GM12878 (cell line): Measurements from ENCODE around the gene AMDHD2. TPM values are rescaled to one million over a fixed set of nuclear protein-coding genes. Genes with fewer than 3 reads are reported as not detected.

Experiments used
- BHLHE40 ChIP-seq, 2 experiments: fragments of 450-650 bp in 1 of 2; IDR thresholded peaks; 2 replicates each; pipeline ENCODE4 v1.6.1; 2011 to 2017; ENCODE audit warnings: low read depth in 2 of 2, borderline replicate concordance in 1 of 2, improper control_type of control experiment in 1 of 2, low read length in 1 of 2, mild to moderate bottlenecking in 1 of 2
- BMI1 ChIP-seq: fragments of 450-650 bp; IDR thresholded peaks from 2 replicates; pipeline ENCODE4 v1.6.1; 2016; ENCODE audit warnings: mild to moderate bottlenecking, moderate library complexity, borderline replicate concordance
- BRCA1 ChIP-seq: IDR thresholded peaks from 2 replicates; pipeline ENCODE4 v1.6.1; 2011; ENCODE audit warnings: low read depth, low read length, improper control_type of control experiment
- CBX3 ChIP-seq: fragments of 200-600 bp; sonication (generic); IDR thresholded peaks from 2 replicates; pipeline ENCODE4 v1.6.1; 2016; ENCODE audit warnings: low read depth, borderline replicate concordance
- CHD1 ChIP-seq: IDR thresholded peaks from 2 replicates; pipeline ENCODE4 v1.6.1; 2012; ENCODE audit warnings: low read depth, low read length, improper control_type of control experiment
- CREB1 ChIP-seq: IDR thresholded peaks from 2 replicates; pipeline ENCODE4 v1.6.1; 2012; ENCODE audit warnings: low read depth, mild to moderate bottlenecking, inconsistent platforms
- DPF2 ChIP-seq: fragments of 450-650 bp; IDR thresholded peaks from 2 replicates; pipeline ENCODE4 v1.6.1; 2017; ENCODE audit warnings: mild to moderate bottlenecking
- FOXM1 ChIP-seq: IDR thresholded peaks from 2 replicates; pipeline ENCODE4 v1.6.1; 2012; ENCODE audit warnings: low read depth, mild to moderate bottlenecking, inconsistent platforms, low read length, moderate library complexity
- GABPA ChIP-seq: IDR thresholded peaks from 2 replicates; pipeline ENCODE4 v1.6.1; 2014; ENCODE audit warnings: antibody characterized with exemption, low read depth, mild to moderate bottlenecking, inconsistent platforms
- MTA3 ChIP-seq: IDR thresholded peaks from 2 replicates; pipeline ENCODE4 v1.6.1; 2012; ENCODE audit warnings: low read length, inconsistent platforms, borderline replicate concordance
- NFYA ChIP-seq: IDR thresholded peaks from 2 replicates; pipeline ENCODE4 v1.6.1; 2011; ENCODE audit warnings: low read depth, mild to moderate bottlenecking, low read length, improper control_type of control experiment, borderline replicate concordance
- NR2C2 ChIP-seq: IDR thresholded peaks from 2 replicates; pipeline ENCODE4 v1.6.1; 2011; ENCODE audit warnings: borderline replicate concordance, low read depth; ENCODE audit not compliant: control insufficient read depth, insufficient read length
- POLR2A ChIP-seq: IDR thresholded peaks from 2 replicates; pipeline ENCODE4 v1.6.1; 2011; ENCODE audit warnings: low read depth, mild to moderate bottlenecking, low read length
- RFX5 ChIP-seq: IDR thresholded peaks from 2 replicates; pipeline ENCODE4 v1.6.1; 2011; ENCODE audit warnings: low read depth, low read length, improper control_type of control experiment
- SIN3A ChIP-seq: IDR thresholded peaks from 2 replicates; pipeline ENCODE4 v1.6.1; 2012; ENCODE audit warnings: low read depth, low read length, improper control_type of control experiment
- SKIL ChIP-seq: fragments of 450-650 bp; IDR thresholded peaks from 2 replicates; pipeline ENCODE4 v1.6.1; 2017; ENCODE audit warnings: mild to moderate bottlenecking, low read depth, inconsistent platforms; ENCODE audit not compliant: poor library complexity, severe bottlenecking
- SREBF2 ChIP-seq: IDR thresholded peaks from 2 replicates; pipeline ENCODE4 v1.6.1; 2012; ENCODE audit warnings: mild to moderate bottlenecking, low read length
- TARDBP ChIP-seq: IDR thresholded peaks from 2 replicates; pipeline ENCODE4 v1.6.1; 2016; ENCODE audit warnings: borderline replicate concordance
- TBL1XR1 ChIP-seq: IDR thresholded peaks from 2 replicates; pipeline ENCODE4 v1.6.1; 2012; ENCODE audit warnings: low read depth, low read length, improper control_type of control experiment
- TCF7 ChIP-seq: IDR thresholded peaks from 2 replicates; pipeline ENCODE4 v1.6.1; 2014; ENCODE audit warnings: antibody characterized with exemption, borderline replicate concordance
- WRNIP1 ChIP-seq: IDR thresholded peaks from 2 replicates; pipeline ENCODE4 v1.6.1; 2011; ENCODE audit warnings: low read depth, low read length, improper control_type of control experiment, borderline replicate concordance
- YBX1 ChIP-seq: fragments of 450-650 bp; IDR thresholded peaks from 2 replicates; pipeline ENCODE4 v1.6.1; 2016; ENCODE audit warnings: antibody characterized with exemption
- YY1 ChIP-seq: IDR thresholded peaks from 2 replicates; pipeline ENCODE4 v1.6.1; 2011; ENCODE audit warnings: low read depth, mild to moderate bottlenecking, low read length
- ZBED1 ChIP-seq: IDR thresholded peaks from 2 replicates; pipeline ENCODE4 v1.6.1; 2016; ENCODE audit warnings: borderline replicate concordance
- ZNF384 ChIP-seq: IDR thresholded peaks from 2 replicates; pipeline ENCODE4 v1.6.1; 2012; ENCODE audit warnings: low read depth, mild to moderate bottlenecking, low read length, improper control_type of control experiment, borderline replicate concordance
- ZNF622 ChIP-seq: fragments of 450-650 bp; IDR thresholded peaks from 2 replicates; pipeline ENCODE4 v1.6.1; 2017; ENCODE audit warnings: mild to moderate bottlenecking, inconsistent platforms
- ZZZ3 ChIP-seq: IDR thresholded peaks from 2 replicates; pipeline ENCODE4 v1.6.1; 2011; ENCODE audit warnings: low read depth; ENCODE audit not compliant: control insufficient read depth, insufficient read length
- polyA plus RNA-seq, 11 experiments: library from polyadenylated mRNA; depleted of rRNA in 4 of 11; unstranded in 6 of 11; stranded (reverse) in 5 of 11; fragments of >200 nt; fragmentation: Nextera tagmentation in 4 of 11; fragmentation: Illumina TruSeq in 1 of 11; extraction: Ambion mirVana in 4 of 11; extraction: Trizol in 1 of 11; gene quantifications; 1 replicate in 1 of 11; 2 replicates in 10 of 11; pipeline versions ENCODE4 v1.2.1 to v1.2.3, GENCODE V29; 2011 to 2016; ENCODE audit warnings: inconsistent platforms in 2 of 11, missing spikeins in 2 of 11, low read depth in 1 of 11
- total RNA-seq, 4 experiments: library from RNA; depleted of rRNA in 3 of 4; stranded (reverse); fragments of >200 nt in 3 of 4; fragmentation: Illumina TruSeq in 1 of 4; extraction: Trizol in 1 of 4; gene quantifications; 2 replicates each; pipeline versions ENCODE4 v1.2.1 to v1.2.3, GENCODE V29; 2013 to 2021
- TF ChIP-seq, protein P1 (sequence below): IDR thresholded peaks from 2 replicates; pipeline ENCODE4 v1.6.1; 2012; ENCODE audit warnings: low read depth, low read length, improper control_type of control experiment
- TF ChIP-seq, protein P2 (sequence below): fragments of 450-650 bp; IDR thresholded peaks from 2 replicates; pipeline ENCODE4 v1.6.1; 2016; ENCODE audit warnings: mild to moderate bottlenecking

AMDHD2 gene
- total and polyA plus RNA-seq, 10 of the 15 experiments (the other 5 are each of a cell fraction or from before 2014, with no cell fraction given): 0.60 to 41.8 (median 24.3) TPM; not detected in 1

GRCh38 chr16:2537451-2538379 lies 17.5 kb downstream of the AMDHD2 start, which contains the start of gene PDPK1 (continued):
- TF ChIP-seq CREB1 (0 out of 2 replicates have a peak, but pooled peaks have one; percentile 58), CHD1 (no peak), MTA3 (no peak), ZZZ3 (no peak), POLR2A (peak; percentile 80), DPF2 (peak; percentile 33; the same call in 1 of the 2 replicates), SIN3A (no peak), TBL1XR1 (no peak), ZBED1 (no peak), ZNF384 (no peak), GABPA (peak; percentile 71; the same call in 1 of the 2 replicates), BMI1 (no peak), YY1 (peak; percentile 93), RFX5 (no peak), BHLHE40 (IDR thresholded peaks at IDR 0.05; ENCODE audit: borderline replicate concordance in 1 of 2, low read depth in 2 of 2, low read length in 1 of 2) (peak in 1 of 2 experiments; percentile 28; a peak in 1 of 4 replicates), WRNIP1 (no peak), YBX1 (no peak), ZNF622 (no peak), TARDBP (0 out of 2 replicates have a peak, but pooled peaks have one; percentile 11), TCF7 (no peak), SREBF2 (peak; percentile 58), NR2C2 (no peak), CBX3 (no peak), FOXM1 (no peak), SKIL (no peak), BRCA1 (no peak), NFYA (no peak)
- TF ChIP-seq, protein P1, sequence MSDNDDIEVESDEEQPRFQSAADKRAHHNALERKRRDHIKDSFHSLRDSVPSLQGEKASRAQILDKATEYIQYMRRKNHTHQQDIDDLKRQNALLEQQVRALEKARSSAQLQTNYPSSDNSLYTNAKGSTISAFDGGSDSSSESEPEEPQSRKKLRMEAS: no peak
- TF ChIP-seq, protein P2, sequence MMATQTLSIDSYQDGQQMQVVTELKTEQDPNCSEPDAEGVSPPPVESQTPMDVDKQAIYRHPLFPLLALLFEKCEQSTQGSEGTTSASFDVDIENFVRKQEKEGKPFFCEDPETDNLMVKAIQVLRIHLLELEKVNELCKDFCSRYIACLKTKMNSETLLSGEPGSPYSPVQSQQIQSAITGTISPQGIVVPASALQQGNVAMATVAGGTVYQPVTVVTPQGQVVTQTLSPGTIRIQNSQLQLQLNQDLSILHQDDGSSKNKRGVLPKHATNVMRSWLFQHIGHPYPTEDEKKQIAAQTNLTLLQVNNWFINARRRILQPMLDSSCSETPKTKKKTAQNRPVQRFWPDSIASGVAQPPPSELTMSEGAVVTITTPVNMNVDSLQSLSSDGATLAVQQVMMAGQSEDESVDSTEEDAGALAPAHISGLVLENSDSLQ: peak; percentile 89
